ENCODE results near the gene ZBTB44.

DNA sequence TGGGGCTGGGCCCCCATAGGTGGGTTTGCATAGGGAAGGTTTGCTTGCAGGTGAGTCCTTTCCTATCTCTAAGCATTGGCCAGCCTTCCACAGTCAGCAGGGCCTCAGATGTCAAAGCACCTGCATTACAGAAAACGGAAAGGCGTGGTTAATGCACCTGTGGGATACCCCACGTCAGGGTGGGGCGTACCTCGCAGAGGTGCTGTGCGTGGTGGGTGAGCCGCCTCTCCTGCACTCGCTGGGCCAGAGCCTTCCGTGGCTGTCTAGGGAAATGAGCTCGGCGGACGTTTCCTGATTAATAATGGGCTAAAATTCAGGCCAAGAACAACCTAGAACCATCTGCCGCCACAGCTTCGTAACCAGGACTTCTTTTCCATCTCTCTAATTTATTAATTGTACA is 122.8 kb downstream of the ZBTB44 start:
- TF ChIP-seq, protein P1, sequence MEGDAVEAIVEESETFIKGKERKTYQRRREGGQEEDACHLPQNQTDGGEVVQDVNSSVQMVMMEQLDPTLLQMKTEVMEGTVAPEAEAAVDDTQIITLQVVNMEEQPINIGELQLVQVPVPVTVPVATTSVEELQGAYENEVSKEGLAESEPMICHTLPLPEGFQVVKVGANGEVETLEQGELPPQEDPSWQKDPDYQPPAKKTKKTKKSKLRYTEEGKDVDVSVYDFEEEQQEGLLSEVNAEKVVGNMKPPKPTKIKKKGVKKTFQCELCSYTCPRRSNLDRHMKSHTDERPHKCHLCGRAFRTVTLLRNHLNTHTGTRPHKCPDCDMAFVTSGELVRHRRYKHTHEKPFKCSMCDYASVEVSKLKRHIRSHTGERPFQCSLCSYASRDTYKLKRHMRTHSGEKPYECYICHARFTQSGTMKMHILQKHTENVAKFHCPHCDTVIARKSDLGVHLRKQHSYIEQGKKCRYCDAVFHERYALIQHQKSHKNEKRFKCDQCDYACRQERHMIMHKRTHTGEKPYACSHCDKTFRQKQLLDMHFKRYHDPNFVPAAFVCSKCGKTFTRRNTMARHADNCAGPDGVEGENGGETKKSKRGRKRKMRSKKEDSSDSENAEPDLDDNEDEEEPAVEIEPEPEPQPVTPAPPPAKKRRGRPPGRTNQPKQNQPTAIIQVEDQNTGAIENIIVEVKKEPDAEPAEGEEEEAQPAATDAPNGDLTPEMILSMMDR (IDR thresholded peaks at IDR 0.05; ENCODE audit: low read length): no peak
- no peak for TF ChIP-seq EZH2 (IDR thresholded peaks at IDR 0.05; ENCODE audit: borderline replicate concordance, low read length)
